Skeletal muscle tissue (tissue), 4 donors: ENCODE results near the gene GAMT. TPM values are rescaled to one million over a fixed set of nuclear protein-coding genes. Genes with fewer than 3 reads are reported as not detected.

Experiments
- H3K27ac ChIP-seq: one replicate; pipeline ENCODE4 v1.7.0; 2013; ENCODE audit warnings: mild to moderate bottlenecking, low read depth, low read length, inconsistent platforms
- H3K27me3 ChIP-seq, 3 donors: one replicate each; pipeline ENCODE4 v1.7.0; 2013; ENCODE audit warnings: low read length in 3 of 3; ENCODE audit not compliant: control insufficient read depth in 3 of 3, insufficient read depth in 3 of 3
- H3K36me3 ChIP-seq, 3 donors: one replicate each; pipeline ENCODE4 v1.7.0; 2013; ENCODE audit warnings: low read length in 3 of 3; ENCODE audit not compliant: control insufficient read depth in 3 of 3, insufficient read depth in 3 of 3
- H3K4me1 ChIP-seq, 3 donors: one replicate each; pipeline ENCODE4 v1.7.0; 2013; ENCODE audit warnings: low read length in 3 of 3, mild to moderate bottlenecking in 3 of 3; ENCODE audit not compliant: control insufficient read depth in 3 of 3, insufficient read depth in 3 of 3
- H3K4me3 ChIP-seq, 3 donors: one replicate each; pipeline ENCODE4 v1.7.0; 2013; ENCODE audit warnings: low read length in 3 of 3
- H3K9ac ChIP-seq, 3 donors: one replicate each; pipeline ENCODE4 v1.7.0; 2013; ENCODE audit warnings: low read length in 3 of 3, mild to moderate bottlenecking in 3 of 3, moderate library complexity in 2 of 3, low read depth in 1 of 3
- H3K9me3 ChIP-seq, 3 donors: one replicate each; pipeline ENCODE4 v1.7.0; 2013; ENCODE audit warnings: low read length in 3 of 3; ENCODE audit not compliant: control insufficient read depth in 3 of 3
- total RNA-seq: library from RNA; depleted of rRNA; stranded (reverse); fragments of >200 nt; gene quantifications from one replicate; pipeline ENCODE4 v1.2.3, GENCODE V29; 2014
- donor health status: Osteomylitis.

GAMT gene
- total RNA-seq, 1 donor from 2014 or later: 101 TPM

DNA sequence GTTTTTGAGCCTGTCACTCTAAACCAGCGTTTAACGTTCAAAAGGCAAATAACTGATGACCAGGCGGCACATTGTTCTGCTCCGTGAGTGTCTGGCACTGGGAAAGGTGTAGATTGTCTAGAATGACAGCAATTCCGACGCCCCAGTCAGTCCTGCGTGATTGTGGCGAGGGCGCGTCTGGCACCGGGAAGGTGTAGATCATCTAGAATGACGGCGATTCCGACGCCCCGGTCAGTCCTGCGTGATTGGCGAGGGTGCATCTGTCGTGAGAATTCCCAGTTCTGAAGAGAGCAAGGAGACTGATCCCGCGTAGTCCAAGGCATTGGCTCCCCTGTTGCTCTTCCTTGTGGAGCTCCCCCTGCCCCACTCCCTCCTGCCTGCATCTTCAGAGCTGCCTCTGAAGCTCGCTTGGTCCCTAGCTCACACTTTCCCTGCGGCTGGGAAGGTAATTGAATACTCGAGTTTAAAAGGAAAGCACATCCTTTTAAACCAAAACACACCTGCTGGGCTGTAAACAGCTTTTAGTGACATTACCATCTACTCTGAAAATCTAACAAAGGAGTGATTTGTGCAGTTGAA, 43.7 kb downstream of the GAMT start:
- peaks cover 24 to 39% (median 32%) of the 10 kb centered on the region in 3 donors for H3K36me3 ChIP-seq

GRCh38 chr19:1356508-1356865, 44.9 kb downstream of the GAMT start:
- Histone ChIP-seq H3K9me3 (no peaks in the 10 kb centered on the region), H3K4me1 (peaks cover 23 to 33% (median 25%) of the 10 kb centered on the region in 3 donors), H3K27ac (no peak overlapping the region), H3K9ac (peak overlapping the region in 1 of 3 donors; percentile 78), H3K27me3 (no peaks in the 10 kb centered on the region), H3K4me3 (peak overlapping the region in 2 of 3 donors; percentile 80), H3K36me3 (peaks cover 18 to 30% (median 25%) of the 10 kb centered on the region in 3 donors)

More for the DNA sequence above, 43.7 kb downstream of the GAMT start:
- Histone ChIP-seq H3K9ac (no peak overlapping the region), H3K9me3 (no peaks in the 10 kb centered on the region), H3K27ac (no peak overlapping the region), H3K27me3 (no peaks in the 10 kb centered on the region), H3K4me3 (no peak overlapping the region), H3K4me1 (peaks cover 29 to 40% (median 30%) of the 10 kb centered on the region in 3 donors)

DNA sequence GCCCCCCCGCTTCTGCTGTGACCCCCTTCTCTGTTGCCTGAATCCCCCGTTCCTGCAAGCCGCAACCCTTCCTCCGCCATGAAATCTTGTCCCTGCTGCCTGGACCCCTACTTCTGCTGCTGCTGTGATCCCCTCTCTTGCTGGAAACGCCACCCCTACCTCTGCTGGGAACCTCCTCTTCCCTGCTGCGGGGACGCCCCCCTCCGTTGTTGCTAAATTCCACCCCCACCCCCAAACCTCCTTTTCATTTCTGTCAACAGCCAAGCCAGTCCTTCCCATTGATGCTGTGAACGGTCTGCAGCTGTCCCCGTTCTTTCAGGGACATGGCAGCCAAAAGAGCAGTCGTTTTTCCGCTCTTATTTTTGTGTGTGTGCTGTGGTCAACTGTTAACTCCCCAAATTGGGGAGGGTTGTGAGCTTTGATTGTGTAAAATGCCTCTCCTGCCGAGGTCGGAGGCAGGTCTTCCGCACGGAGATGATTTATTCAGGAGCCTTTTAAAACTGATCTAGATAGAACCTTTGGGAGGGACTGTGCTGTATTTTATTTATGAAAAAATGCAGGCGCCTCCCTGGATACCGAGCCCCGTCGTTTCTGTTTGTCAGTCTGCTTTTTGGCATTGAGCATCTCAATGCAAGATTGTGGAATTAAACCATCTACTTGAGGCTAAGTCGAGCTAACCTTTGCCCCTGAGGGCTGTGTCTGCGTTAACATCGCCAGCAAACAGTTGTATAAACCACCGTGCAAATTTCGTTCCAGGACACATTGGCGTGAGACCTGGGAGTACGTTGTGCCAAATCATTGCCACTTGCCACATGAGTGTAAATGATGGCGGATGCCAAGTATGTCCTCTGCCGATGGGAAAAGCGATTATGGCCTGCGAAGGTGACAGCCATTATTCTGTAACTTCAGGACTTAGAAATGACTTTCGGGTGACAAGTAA, 45.5 kb downstream of the GAMT start:
- peak overlapping the region; percentile 77 to 80 (median 80) for H3K4me3 ChIP-seq
- peak overlapping the region; percentile 56 for H3K27ac ChIP-seq
- H3K4me1 ChIP-seq: peaks cover 17 to 32% (median 23%) of the 10 kb centered on the region in 3 donors
- H3K36me3 ChIP-seq: peaks cover 18 to 30% (median 25%) of the 10 kb centered on the region in 3 donors
- H3K9ac ChIP-seq: peak overlapping the region; percentile 72 to 78 (median 75)
- no peaks in the 10 kb centered on the region for H3K27me3 ChIP-seq
- H3K9me3 ChIP-seq: no peaks in the 10 kb centered on the region

GRCh38 chr19:1354970-1355567, 46.3 kb downstream of the GAMT start:
- H3K4me1 ChIP-seq: peaks cover 14 to 26% (median 17%) of the 10 kb centered on the region in 3 donors
- peak overlapping the region; percentile 72 to 78 (median 75) for H3K9ac ChIP-seq
- peak overlapping the region; percentile 56 for H3K27ac ChIP-seq
- no peaks in the 10 kb centered on the region for H3K27me3 ChIP-seq
- peaks cover 13 to 25% (median 20%) of the 10 kb centered on the region in 3 donors for H3K36me3 ChIP-seq
- H3K9me3 ChIP-seq: no peaks in the 10 kb centered on the region
- H3K4me3 ChIP-seq: peak overlapping the region; percentile 77 to 80 (median 80)

GRCh38 chr19:1353144-1353543, 48.2 kb downstream of the GAMT start:
- H3K27me3 ChIP-seq: peaks cover 0 to 5% (median 3%) of the 10 kb centered on the region in 3 donors
- peaks cover 6 to 9% (median 8%) of the 10 kb centered on the region in 3 donors for H3K36me3 ChIP-seq
- H3K4me3 ChIP-seq: no peak overlapping the region
- H3K4me1 ChIP-seq: peaks cover 14 to 26% (median 17%) of the 10 kb centered on the region in 3 donors
- no peak overlapping the region for H3K9ac ChIP-seq
- H3K27ac ChIP-seq: no peak overlapping the region
- no peaks in the 10 kb centered on the region for H3K9me3 ChIP-seq

GRCh38 chr19:1351381-1351851, 49.9 kb downstream of the GAMT start:
- H3K36me3 ChIP-seq: no peaks in the 10 kb centered on the region
- H3K27ac ChIP-seq: no peak overlapping the region
- H3K4me3 ChIP-seq: no peak overlapping the region
- H3K9ac ChIP-seq: no peak overlapping the region
- peaks cover 0 to 5% (median 3%) of the 10 kb centered on the region in 3 donors for H3K27me3 ChIP-seq
- peaks cover 10 to 22% (median 14%) of the 10 kb centered on the region in 3 donors for H3K4me1 ChIP-seq
- no peaks in the 10 kb centered on the region for H3K9me3 ChIP-seq

GRCh38 chr19:1350867-1351266, 50.5 kb downstream of the GAMT start:
- Histone ChIP-seq H3K4me3 (no peak overlapping the region), H3K9ac (no peak overlapping the region), H3K27ac (no peak overlapping the region), H3K27me3 (peaks cover 0 to 5% (median 3%) of the 10 kb centered on the region in 3 donors), H3K4me1 (peaks cover 5 to 16% (median 8%) of the 10 kb centered on the region in 3 donors), H3K36me3 (no peaks in the 10 kb centered on the region), H3K9me3 (no peaks in the 10 kb centered on the region)

GRCh38 chr19:1349211-1349610, 52.1 kb downstream of the GAMT start:
- H3K27ac ChIP-seq: no peak overlapping the region
- no peak overlapping the region for H3K4me3 ChIP-seq

More at GRCh38 chr19:1349211-1349610, 52.1 kb downstream of the GAMT start:
- Histone ChIP-seq H3K27me3 (peaks cover 0 to 5% (median 3%) of the 10 kb centered on the region in 3 donors), H3K9ac (no peak overlapping the region), H3K36me3 (no peaks in the 10 kb centered on the region), H3K9me3 (no peaks in the 10 kb centered on the region), H3K4me1 (peaks cover 0 to 5% (median 3%) of the 10 kb centered on the region in 3 donors)
